ENCODE measurements around the gene IFI6.
A peak's percentile ranks its signal among the peaks of the same experiment; 100 is the strongest.

IFI6 gene

DNA sequence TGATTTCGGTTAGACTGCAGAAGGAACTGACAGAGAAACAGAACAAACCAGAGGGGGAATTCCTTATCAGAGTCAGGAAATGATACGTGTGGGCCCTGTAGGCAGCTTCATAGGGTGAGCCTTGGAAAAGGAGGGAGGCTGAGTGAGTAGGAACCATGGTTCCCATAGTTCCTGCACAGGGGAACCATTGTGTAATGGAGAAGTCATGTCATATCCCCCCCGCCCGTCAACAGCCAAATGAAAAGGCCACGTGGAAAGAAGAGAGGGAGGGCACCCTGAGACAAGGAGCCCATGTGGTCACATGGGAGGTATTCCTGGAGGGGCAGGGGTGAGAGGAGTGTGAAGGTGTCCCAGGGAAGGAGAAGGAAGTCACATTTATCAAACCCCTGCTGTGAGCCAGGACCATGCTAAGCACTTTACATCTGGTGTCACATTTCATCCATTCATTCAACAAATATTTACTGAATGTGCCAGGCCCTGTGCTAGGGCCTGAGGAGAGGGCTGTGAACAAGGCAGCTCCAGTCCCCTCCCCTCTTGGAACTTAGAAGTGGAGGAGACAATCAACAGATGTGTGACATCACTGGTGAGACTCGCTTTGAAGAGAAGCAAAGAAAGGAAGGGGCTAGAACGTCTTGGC, 21.3 kb downstream of the IFI6 start:
- DNase-seq (ENCODE audit: low spot score): no peak
- POLR2A ChIA-PET (ENCODE audit: low non-redundant PET): no interaction called here
- CTCF ChIA-PET: interaction anchor here (0.6 kb wide), 1 partner anchor 105 kb away, joined by 5 read pairs; no protein-coding TSS in a partner anchor
- peak overlapping the region; percentile 30; the same call in 1 of the 2 replicates for H3K27ac ChIP-seq
- TF ChIP-seq, protein P1, sequence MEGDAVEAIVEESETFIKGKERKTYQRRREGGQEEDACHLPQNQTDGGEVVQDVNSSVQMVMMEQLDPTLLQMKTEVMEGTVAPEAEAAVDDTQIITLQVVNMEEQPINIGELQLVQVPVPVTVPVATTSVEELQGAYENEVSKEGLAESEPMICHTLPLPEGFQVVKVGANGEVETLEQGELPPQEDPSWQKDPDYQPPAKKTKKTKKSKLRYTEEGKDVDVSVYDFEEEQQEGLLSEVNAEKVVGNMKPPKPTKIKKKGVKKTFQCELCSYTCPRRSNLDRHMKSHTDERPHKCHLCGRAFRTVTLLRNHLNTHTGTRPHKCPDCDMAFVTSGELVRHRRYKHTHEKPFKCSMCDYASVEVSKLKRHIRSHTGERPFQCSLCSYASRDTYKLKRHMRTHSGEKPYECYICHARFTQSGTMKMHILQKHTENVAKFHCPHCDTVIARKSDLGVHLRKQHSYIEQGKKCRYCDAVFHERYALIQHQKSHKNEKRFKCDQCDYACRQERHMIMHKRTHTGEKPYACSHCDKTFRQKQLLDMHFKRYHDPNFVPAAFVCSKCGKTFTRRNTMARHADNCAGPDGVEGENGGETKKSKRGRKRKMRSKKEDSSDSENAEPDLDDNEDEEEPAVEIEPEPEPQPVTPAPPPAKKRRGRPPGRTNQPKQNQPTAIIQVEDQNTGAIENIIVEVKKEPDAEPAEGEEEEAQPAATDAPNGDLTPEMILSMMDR (conservative IDR thresholded peaks at IDR 0.05; ENCODE audit: low read depth): no peak

DNA sequence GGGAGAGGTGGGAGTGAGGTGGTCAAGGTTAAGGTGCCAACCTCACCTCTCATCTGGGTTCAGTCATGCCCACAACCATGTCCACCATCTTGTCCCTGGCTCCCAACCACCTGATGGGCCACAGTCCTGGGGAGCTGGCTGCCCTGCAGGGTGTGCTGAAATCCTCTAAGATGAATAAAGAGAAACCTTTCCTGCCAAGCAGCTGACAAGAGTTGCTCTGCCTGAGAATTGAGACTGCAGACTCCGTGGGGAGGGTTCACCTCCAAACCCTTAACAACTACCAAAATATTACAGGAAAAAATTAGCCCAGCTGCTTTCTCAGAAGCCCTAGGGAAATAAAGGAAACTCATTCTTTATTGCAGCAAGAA, 21.8 kb downstream of the IFI6 start:
- no peak overlapping the region for H3K27ac ChIP-seq

DNA sequence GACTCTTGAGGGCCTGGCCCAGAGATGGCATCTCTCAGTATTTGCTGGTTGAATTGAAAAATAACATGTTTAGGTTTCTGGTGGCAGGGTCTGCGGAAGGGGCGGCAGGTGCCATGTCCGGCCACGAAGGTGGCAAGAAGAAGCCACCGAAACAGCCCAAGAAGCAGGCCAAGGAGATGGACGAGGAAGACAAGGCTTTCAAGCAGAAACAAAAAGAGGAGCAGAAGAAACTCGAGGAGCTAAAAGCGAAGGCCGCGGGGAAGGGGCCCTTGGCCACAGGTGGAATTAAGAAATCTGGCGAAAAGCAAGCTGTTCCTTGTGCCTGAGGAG, 22.7 kb downstream of the IFI6 start:
- ChIA-PET CTCF (interaction anchor here (1.0 kb wide), 1 partner anchor 14 kb away, joined by 3 read pairs; no protein-coding TSS in a partner anchor), POLR2A (ENCODE audit: low non-redundant PET) (no interaction called here)
- TF ChIP-seq, protein P1 (conservative IDR thresholded peaks at IDR 0.05; ENCODE audit: low read depth): no peak
- DNase-seq (ENCODE audit: low spot score): no peak
- no peak overlapping the region for H3K27ac ChIP-seq

More for the DNA sequence above, 21.8 kb downstream of the IFI6 start:
- ChIA-PET CTCF (interaction anchor here (0.6 to 0.7 kb wide), 2 partner anchors 104 to 1328 kb away, joined by 3 to 5 read pairs; no protein-coding TSS in a partner anchor), POLR2A (ENCODE audit: low non-redundant PET) (no interaction called here)
- no peak for DNase-seq (ENCODE audit: low spot score)
- TF ChIP-seq, protein P1 (conservative IDR thresholded peaks at IDR 0.05; ENCODE audit: low read depth): no peak

- ChIA-PET POLR2A (ENCODE audit: low non-redundant PET) (no interaction called here), CTCF (interaction anchor here (0.5 to 1.0 kb wide), 2 partner anchors 14 to 34 kb away, joined by 3 read pairs; no protein-coding TSS in a partner anchor)
- H3K27ac ChIP-seq: no peak overlapping the region
- TF ChIP-seq, protein P1 (conservative IDR thresholded peaks at IDR 0.05; ENCODE audit: low read depth): no peak
- DNase-seq (ENCODE audit: low spot score): no peak
These were observed 23.2 kb downstream of the IFI6 start for GRCh38 chr1:27648602-27649305.

DNA sequence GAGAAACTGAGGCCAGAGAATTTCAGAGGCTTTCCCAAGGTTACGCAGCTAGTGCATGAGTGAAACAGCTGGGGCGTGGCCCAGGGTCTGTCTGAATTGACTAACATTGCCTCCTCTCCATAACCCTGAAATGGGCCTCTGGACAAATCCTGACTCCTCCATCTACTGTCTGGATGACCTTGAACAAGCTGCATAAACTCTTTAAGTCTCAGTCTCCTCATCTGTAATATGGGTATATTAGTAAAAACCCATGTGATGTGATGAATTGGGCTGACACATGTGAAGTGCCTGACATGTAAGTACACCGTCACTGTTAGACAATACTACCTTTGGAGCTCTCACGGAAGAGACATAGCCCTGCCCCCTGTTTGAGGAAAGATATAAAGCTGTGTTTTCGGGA, 24.7 kb downstream of the IFI6 start:
- POLR2A ChIA-PET (ENCODE audit: low non-redundant PET): no interaction called here
- TF ChIP-seq, protein P1 (conservative IDR thresholded peaks at IDR 0.05; ENCODE audit: low read depth): no peak
- H3K27ac ChIP-seq: no peak overlapping the region
- no peak for DNase-seq (ENCODE audit: low spot score)
- CTCF ChIA-PET: no interaction called here

DNA sequence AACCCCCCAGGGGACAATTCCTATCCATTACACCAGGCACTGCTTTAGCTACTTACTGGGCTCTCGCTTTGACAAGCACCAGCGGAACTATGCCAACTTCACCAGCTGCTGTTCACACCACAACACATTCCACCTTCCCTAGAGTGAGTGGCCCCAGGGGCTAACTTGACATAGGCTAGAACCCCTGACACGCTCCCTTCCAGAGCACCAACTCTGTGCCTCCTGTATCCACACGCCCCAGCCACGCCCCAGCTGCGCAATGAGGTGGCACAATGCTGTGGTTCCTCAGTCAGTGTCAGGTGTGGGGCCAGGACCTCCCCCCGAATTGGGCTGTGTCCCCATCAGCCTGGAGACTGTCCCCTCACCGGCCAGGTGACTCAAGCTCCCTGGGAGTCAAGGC, 25.3 kb downstream of the IFI6 start:
- CTCF ChIA-PET: interaction anchor here (0.6 kb wide), 1 partner anchor 184 kb away, joined by 3 read pairs; the partner anchor contains the start of gene PPP1R8
- POLR2A ChIA-PET (ENCODE audit: low non-redundant PET): no interaction called here
- no peak overlapping the region for H3K27ac ChIP-seq
- TF ChIP-seq, protein P1 (conservative IDR thresholded peaks at IDR 0.05; ENCODE audit: low read depth): no peak
- DNase-seq (ENCODE audit: low spot score): no peak
